Thoracic aorta (tissue), 2 donors: ENCODE results near the gene TBX1. TPM values are rescaled to one million over a fixed set of nuclear protein-coding genes. Genes with fewer than 3 reads are reported as not detected.

Source experiments
- ATAC-seq: fragments of 150-250 bp; one replicate; pipeline ENCODE4 v1.8.0; 2017; ENCODE audit warnings: low read depth; ENCODE audit not compliant: insufficient number of reproducible peaks, low FRiP score
- DNase-seq: peaks from one replicate; pipeline ENCODE4 v3.0.0-alpha.2; 2020; ENCODE audit warnings: low spot score
- H3K27ac ChIP-seq, 2 donors: fragments of 200-600 bp; sonication (generic); 1 replicate in 1 of 2; 2 replicates in 1 of 2; pipeline ENCODE4 v1.5.1; 2016; ENCODE audit warnings: mild to moderate bottlenecking in 2 of 2, moderate library complexity in 2 of 2
- H3K27me3 ChIP-seq: fragments of 200-600 bp; sonication (generic); replicated peaks from 2 replicates; pipeline ENCODE4 v1.6.0; 2016; ENCODE audit warnings: mild to moderate bottlenecking; ENCODE audit not compliant: insufficient read depth
- H3K36me3 ChIP-seq: fragments of 200-600 bp; sonication (generic); one replicate; pipeline ENCODE4 v1.5.1; 2016
- H3K4me1 ChIP-seq, 2 donors: fragments of 200-600 bp; sonication (generic); 1 replicate in 1 of 2; 2 replicates in 1 of 2; pipeline versions ENCODE4 v1.5.1 to v1.6.0; 2016; ENCODE audit warnings: low read depth in 2 of 2, mild to moderate bottlenecking in 1 of 2; ENCODE audit not compliant: control insufficient read depth in 1 of 2
- H3K4me3 ChIP-seq: fragments of 200-600 bp; sonication (generic); 2 replicates; pipeline ENCODE4 v1.5.1; 2016; ENCODE audit warnings: mild to moderate bottlenecking
- H3K9me3 ChIP-seq: fragments of 200-600 bp; sonication (generic); 2 replicates; pipeline ENCODE4 v1.5.1; 2016
- total RNA-seq, 2 donors: library from RNA; depleted of rRNA; stranded (reverse); fragments of >200 nt; gene quantifications; one replicate each; pipeline versions ENCODE4 v1.1.0 to v1.2.3, GENCODE V29; 2016
- TF ChIP-seq, protein P1 (sequence below): fragments of 200-600 bp; sonication (generic); IDR thresholded peaks from one replicate; pipeline ENCODE4 v1.5.1; 2019; ENCODE audit warnings: antibody characterized with exemption

Gene TBX1
- total RNA-seq, 2 donors from 2014 or later = 2.7 to 8.0 TPM

DNA sequence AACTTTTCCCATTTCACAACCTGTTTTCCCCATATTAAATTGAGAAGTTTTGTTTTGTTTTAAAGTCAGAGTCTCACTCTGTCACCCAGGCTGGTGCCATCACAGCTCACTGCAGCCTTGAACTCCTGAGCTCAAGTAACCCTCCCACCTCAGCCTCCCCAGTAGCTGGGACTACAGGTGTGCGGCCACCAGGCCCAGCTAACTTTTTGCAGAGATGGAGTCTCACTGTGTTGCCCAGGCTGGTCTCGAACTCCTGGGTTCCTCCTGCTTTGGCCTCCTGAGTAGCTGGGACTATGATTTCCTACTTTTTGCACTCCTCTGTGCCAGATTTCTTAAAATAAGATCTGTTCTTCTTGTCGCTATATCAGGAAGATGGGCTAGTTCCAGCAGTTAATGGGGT, 49.2 kb downstream of the TBX1 start:
- H3K4me1 ChIP-seq = peaks cover 0 to 11% of the 10 kb centered on the region in 2 donors
- ATAC-seq (no peak), DNase-seq (no peak)
- no peak overlapping the region for H3K27ac ChIP-seq
- TF ChIP-seq, protein P1, sequence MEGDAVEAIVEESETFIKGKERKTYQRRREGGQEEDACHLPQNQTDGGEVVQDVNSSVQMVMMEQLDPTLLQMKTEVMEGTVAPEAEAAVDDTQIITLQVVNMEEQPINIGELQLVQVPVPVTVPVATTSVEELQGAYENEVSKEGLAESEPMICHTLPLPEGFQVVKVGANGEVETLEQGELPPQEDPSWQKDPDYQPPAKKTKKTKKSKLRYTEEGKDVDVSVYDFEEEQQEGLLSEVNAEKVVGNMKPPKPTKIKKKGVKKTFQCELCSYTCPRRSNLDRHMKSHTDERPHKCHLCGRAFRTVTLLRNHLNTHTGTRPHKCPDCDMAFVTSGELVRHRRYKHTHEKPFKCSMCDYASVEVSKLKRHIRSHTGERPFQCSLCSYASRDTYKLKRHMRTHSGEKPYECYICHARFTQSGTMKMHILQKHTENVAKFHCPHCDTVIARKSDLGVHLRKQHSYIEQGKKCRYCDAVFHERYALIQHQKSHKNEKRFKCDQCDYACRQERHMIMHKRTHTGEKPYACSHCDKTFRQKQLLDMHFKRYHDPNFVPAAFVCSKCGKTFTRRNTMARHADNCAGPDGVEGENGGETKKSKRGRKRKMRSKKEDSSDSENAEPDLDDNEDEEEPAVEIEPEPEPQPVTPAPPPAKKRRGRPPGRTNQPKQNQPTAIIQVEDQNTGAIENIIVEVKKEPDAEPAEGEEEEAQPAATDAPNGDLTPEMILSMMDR = no peak
- no peaks in the 10 kb centered on the region for H3K9me3 ChIP-seq
- H3K36me3 ChIP-seq = no peaks in the 10 kb centered on the region
- H3K27me3 ChIP-seq = no peaks in the 10 kb centered on the region
- no peak overlapping the region for H3K4me3 ChIP-seq

DNA sequence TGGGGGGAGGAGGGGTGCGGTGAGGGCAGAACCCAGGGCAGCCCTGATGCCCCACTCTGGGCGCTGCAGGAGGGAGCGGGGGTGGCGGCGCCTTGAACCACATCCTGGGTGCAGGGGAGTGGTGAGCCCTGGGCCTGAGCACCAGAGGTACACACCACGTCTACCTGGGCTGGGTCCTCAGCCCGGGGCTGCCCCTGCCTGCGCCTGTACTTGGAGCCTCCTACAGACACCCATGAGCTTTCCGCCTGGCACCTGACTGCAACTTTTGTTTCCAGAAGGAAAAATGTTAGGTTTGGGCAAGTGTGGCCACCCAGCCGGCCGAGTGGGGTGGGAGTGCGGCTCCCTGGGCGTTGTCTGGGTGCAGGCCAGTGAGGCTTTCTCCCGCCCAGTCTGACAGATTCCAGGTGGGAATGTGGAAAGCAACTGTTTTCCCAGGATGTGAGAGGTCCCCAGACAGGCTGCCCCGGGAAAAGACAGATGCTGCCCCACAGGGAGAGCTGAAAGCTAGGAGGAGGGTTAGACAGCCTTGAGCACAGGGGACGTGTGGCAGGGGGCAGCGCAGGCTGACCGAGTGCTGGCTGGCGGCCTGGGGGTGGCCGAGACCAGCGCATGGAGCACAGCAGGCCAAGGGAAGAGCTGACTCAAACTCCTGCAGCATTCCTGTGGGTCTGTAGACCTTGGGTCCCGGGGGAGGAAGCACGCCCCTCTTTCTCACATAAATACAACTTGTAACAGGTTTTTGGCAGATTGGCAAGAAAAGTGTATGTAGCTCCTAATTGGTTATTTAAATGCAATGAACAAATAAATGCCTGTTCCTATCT, 50.0 kb downstream of the TBX1 start:
- ATAC-seq (no peak), DNase-seq (no peak)
- no peak overlapping the region for H3K27ac ChIP-seq
- H3K27me3 ChIP-seq = no peaks in the 10 kb centered on the region
- H3K36me3 ChIP-seq = no peaks in the 10 kb centered on the region
- peaks cover 0 to 11% of the 10 kb centered on the region in 2 donors for H3K4me1 ChIP-seq
- TF ChIP-seq, protein P1 = no peak
- no peak overlapping the region for H3K4me3 ChIP-seq
- H3K9me3 ChIP-seq = no peaks in the 10 kb centered on the region

- Histone ChIP-seq H3K36me3 (no peaks in the 10 kb centered on the region), H3K27ac (no peak overlapping the region), H3K9me3 (no peaks in the 10 kb centered on the region), H3K27me3 (no peaks in the 10 kb centered on the region), H3K4me1 (peaks cover 0 to 11% of the 10 kb centered on the region in 2 donors), H3K4me3 (no peak overlapping the region)
- TF ChIP-seq, protein P1 = no peak
- DNase-seq = no peak
- ATAC-seq = no peak
These were observed 50.6 kb downstream of the TBX1 start for GRCh38 chr22:19811211-19811621.

- no peak for ATAC-seq
- TF ChIP-seq, protein P1 = no peak
- Histone ChIP-seq H3K4me3 (no peak overlapping the region), H3K27me3 (no peaks in the 10 kb centered on the region), H3K4me1 (peaks cover 0 to 11% of the 10 kb centered on the region in 2 donors), H3K9me3 (no peaks in the 10 kb centered on the region), H3K27ac (no peak overlapping the region), H3K36me3 (no peaks in the 10 kb centered on the region)
- DNase-seq = no peak
These were observed 51.5 kb downstream of the TBX1 start for GRCh38 chr22:19811811-19812771.

DNA sequence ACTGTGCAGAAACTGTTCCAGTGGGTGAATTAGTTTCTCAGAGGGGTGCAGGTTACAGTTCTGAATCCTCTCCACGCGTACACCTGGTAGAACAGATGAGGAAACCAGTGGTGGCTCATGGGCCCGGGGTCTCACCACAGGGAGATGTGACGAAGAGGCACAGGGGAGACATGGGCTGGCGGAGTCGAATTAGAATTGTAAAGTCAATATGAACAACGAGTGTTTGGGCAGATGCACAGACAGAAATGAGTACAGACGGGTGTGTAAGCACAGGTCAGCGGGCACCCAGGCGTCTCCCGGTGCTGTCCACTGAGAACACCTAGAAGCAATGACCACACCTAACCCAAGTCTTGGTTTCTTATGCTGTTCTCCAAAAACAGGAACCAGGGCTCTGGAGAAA, 52.3 kb downstream of the TBX1 start:
- Histone ChIP-seq H3K27me3 (no peaks in the 10 kb centered on the region), H3K4me1 (peaks cover 0 to 11% of the 10 kb centered on the region in 2 donors), H3K9me3 (no peaks in the 10 kb centered on the region), H3K36me3 (no peaks in the 10 kb centered on the region), H3K4me3 (no peak overlapping the region), H3K27ac (no peak overlapping the region)
- ATAC-seq = no peak
- TF ChIP-seq, protein P1 = no peak
- DNase-seq = no peak
